ENCODE measurements around the gene WBP2. TPM values are rescaled to one million over a fixed set of nuclear protein-coding genes. Genes with fewer than 3 reads are reported as not detected.

WBP2 gene
- total and polyA plus RNA-seq, 2 of the 13 experiments (the other 11 are each of a cell fraction or from before 2014, with no cell fraction given) = 29.2 to 29.5 TPM

DNA sequence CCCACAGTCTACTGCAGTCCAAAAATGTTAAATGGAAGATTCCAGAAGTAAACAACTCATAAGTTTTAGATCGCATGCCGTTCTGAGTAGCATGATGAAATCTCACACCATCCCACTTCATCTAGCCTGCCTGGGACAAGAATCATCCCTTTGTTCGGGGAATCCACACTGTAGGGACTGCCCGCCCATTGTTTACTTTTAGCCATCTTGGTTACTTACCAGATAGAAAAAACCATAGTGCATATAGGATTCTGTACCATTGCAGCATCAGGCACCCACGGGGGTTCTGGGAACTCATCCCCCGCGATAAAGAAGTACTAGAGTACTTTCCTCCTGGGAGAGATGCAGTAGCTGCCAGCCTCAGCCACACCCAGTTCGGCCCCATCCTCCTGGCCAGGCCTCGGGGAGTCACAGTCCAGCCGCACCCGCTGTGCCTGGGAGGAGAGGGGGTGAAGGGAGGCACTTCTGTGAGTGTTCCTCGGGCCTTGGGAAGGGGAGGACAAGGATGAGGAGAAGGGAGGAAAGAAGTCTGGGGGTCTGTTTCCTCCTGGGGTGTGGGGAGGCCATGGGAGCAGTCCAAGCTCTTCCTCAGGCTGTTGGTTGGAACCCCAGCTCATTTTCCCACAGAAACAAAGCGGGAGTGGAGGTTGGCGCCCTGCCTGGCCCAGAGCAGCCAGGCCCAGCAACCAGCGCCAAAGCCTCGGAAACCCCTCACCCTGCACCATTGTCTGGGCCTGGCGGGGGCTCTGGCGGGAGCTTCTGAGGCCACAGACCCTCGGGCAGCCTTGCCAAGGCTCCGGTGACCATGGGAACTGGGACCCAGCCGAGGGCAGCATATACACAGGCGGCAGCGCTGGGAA is 14.4 kb upstream of the WBP2 start (continued):
- TF ChIP-seq, protein P1, sequence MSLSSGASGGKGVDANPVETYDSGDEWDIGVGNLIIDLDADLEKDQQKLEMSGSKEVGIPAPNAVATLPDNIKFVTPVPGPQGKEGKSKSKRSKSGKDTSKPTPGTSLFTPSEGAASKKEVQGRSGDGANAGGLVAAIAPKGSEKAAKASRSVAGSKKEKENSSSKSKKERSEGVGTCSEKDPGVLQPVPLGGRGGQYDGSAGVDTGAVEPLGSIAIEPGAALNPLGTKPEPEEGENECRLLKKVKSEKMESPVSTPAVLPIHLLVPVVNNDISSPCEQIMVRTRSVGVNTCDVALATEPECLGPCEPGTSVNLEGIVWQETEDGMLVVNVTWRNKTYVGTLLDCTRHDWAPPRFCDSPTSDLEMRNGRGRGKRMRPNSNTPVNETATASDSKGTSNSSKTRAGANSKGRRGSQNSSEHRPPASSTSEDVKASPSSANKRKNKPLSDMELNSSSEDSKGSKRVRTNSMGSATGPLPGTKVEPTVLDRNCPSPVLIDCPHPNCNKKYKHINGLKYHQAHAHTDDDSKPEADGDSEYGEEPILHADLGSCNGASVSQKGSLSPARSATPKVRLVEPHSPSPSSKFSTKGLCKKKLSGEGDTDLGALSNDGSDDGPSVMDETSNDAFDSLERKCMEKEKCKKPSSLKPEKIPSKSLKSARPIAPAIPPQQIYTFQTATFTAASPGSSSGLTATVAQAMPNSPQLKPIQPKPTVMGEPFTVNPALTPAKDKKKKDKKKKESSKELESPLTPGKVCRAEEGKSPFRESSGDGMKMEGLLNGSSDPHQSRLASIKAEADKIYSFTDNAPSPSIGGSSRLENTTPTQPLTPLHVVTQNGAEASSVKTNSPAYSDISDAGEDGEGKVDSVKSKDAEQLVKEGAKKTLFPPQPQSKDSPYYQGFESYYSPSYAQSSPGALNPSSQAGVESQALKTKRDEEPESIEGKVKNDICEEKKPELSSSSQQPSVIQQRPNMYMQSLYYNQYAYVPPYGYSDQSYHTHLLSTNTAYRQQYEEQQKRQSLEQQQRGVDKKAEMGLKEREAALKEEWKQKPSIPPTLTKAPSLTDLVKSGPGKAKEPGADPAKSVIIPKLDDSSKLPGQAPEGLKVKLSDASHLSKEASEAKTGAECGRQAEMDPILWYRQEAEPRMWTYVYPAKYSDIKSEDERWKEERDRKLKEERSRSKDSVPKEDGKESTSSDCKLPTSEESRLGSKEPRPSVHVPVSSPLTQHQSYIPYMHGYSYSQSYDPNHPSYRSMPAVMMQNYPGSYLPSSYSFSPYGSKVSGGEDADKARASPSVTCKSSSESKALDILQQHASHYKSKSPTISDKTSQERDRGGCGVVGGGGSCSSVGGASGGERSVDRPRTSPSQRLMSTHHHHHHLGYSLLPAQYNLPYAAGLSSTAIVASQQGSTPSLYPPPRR (CRISPR knock-in tag; IDR thresholded peaks at IDR 0.05; ENCODE audit: borderline replicate concordance) = peak; percentile 77; the same call in 1 of the 2 replicates
- peak in 1 of 2 experiments; percentile 86; a peak in 2 of 4 replicates for TF ChIP-seq POLR2A (IDR thresholded peaks at IDR 0.05; ENCODE audit: insufficient read depth in 1 of 2, low read depth in 2 of 2, low read length in 2 of 2)
- no peak for TF ChIP-seq NPAS2 (CRISPR knock-in tag; IDR thresholded peaks at IDR 0.05; ENCODE audit: borderline replicate concordance)
- TF ChIP-seq NFKB2 (CRISPR knock-in tag; IDR thresholded peaks at IDR 0.05; ENCODE audit: borderline replicate concordance) = peak; percentile 42; the same call in 1 of the 2 replicates
- peak; percentile 78; the same call in 1 of the 2 replicates for TF ChIP-seq TSC22D2 (CRISPR knock-in tag; IDR thresholded peaks at IDR 0.05; ENCODE audit: borderline replicate concordance)
- TF ChIP-seq FOXA1 (IDR thresholded peaks at IDR 0.05) = peak; percentile 73; the same call in 1 of the 2 replicates
- peak; percentile 95 for TF ChIP-seq FOXA1 (CRISPR knock-in tag; IDR thresholded peaks at IDR 0.05)
- TF ChIP-seq, protein P2, sequence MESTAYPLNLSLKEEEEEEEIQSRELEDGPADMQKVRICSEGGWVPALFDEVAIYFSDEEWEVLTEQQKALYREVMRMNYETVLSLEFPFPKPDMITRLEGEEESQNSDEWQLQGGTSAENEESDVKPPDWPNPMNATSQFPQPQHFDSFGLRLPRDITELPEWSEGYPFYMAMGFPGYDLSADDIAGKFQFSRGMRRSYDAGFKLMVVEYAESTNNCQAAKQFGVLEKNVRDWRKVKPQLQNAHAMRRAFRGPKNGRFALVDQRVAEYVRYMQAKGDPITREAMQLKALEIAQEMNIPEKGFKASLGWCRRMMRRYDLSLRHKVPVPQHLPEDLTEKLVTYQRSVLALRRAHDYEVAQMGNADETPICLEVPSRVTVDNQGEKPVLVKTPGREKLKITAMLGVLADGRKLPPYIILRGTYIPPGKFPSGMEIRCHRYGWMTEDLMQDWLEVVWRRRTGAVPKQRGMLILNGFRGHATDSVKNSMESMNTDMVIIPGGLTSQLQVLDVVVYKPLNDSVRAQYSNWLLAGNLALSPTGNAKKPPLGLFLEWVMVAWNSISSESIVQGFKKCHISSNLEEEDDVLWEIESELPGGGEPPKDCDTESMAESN (CRISPR knock-in tag; conservative IDR thresholded peaks at IDR 0.05) = peak; percentile 72
- TF ChIP-seq IKZF5 (CRISPR knock-in tag; IDR thresholded peaks at IDR 0.05) = peak; percentile 78
- peak; percentile 76; the same call in 1 of the 2 replicates for TF ChIP-seq ZNF768 (CRISPR knock-in tag; IDR thresholded peaks at IDR 0.05)
- no peak; the same call in 1 of the 2 replicates for TF ChIP-seq TOE1 (CRISPR knock-in tag; IDR thresholded peaks at IDR 0.05)
- TF ChIP-seq TFDP1 (CRISPR knock-in tag; IDR thresholded peaks at IDR 0.05; ENCODE audit: borderline replicate concordance) = peak; percentile 84
- TF ChIP-seq, protein P3, sequence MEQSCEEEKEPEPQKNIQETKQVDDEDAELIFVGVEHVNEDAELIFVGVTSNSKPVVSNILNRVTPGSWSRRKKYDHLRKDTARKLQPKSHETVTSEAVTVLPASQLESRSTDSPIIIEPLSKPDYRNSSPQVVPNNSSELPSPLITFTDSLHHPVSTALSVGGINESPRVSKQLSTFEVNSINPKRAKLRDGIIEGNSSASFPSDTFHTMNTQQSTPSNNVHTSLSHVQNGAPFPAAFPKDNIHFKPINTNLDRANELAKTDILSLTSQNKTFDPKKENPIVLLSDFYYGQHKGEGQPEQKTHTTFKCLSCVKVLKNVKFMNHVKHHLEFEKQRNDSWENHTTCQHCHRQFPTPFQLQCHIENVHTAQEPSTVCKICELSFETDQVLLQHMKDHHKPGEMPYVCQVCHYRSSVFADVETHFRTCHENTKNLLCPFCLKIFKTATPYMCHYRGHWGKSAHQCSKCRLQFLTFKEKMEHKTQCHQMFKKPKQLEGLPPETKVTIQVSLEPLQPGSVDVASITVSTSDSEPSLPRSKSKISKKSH (CRISPR knock-in tag; IDR thresholded peaks at IDR 0.05; ENCODE audit: borderline replicate concordance) = peak; percentile 88
- TF ChIP-seq NFRKB (IDR thresholded peaks at IDR 0.05) = peak; percentile 34; the same call in 1 of the 2 replicates
- no peak for TF ChIP-seq ZNF720 (CRISPR knock-in tag; IDR thresholded peaks at IDR 0.05)
- no peak for TF ChIP-seq HOXA7 (CRISPR knock-in tag; IDR thresholded peaks at IDR 0.05)

Data from HepG2 (cell line).